WERI-Rb-1 (cell line): ENCODE measurements around the gene PNMA8C.
"Not testable (repeated sequence)": the region's sequence is repeated elsewhere in the genome, so short reads cannot be mapped to it uniquely, and the experiment has no call there.

Experiments used
- DNase-seq: peaks from one replicate; pipeline ENCODE4 v3.0.0-alpha.2; 2020
- H3K27ac ChIP-seq: fragments of 250-450 bp; sonication (Bioruptor Pico); 2 replicates; pipeline ENCODE4 v1.5.1; 2020; ENCODE audit warnings: mild to moderate bottlenecking, moderate library complexity
- H3K27me3 ChIP-seq: fragments of 250-450 bp; sonication (Bioruptor Pico); 2 replicates; pipeline ENCODE4 v1.5.1; 2021; ENCODE audit warnings: mild to moderate bottlenecking, low read depth, moderate library complexity; ENCODE audit not compliant: insufficient read depth, severe bottlenecking
- H3K36me3 ChIP-seq: fragments of 250-450 bp; sonication (Bioruptor Pico); 2 replicates; pipeline ENCODE4 v1.5.1; 2020; ENCODE audit warnings: mild to moderate bottlenecking, moderate library complexity
- H3K4me3 ChIP-seq: 2 replicates; pipeline ENCODE4 v1.5.1; 2011; ENCODE audit warnings: low read depth, mild to moderate bottlenecking, control low read depth, low read length
- H3K9me3 ChIP-seq: fragments of 250-450 bp; sonication (Bioruptor Pico); 2 replicates; pipeline ENCODE4 v1.5.1; 2021; ENCODE audit warnings: mild to moderate bottlenecking, moderate library complexity; ENCODE audit not compliant: severe bottlenecking
- TF ChIP-seq, protein P1 (sequence below): IDR thresholded peaks from 2 replicates; pipeline ENCODE4 v1.5.1; 2011; ENCODE audit warnings: low read depth, mild to moderate bottlenecking, control low read depth, inconsistent platforms, low read length

The PNMA8C gene

DNA sequence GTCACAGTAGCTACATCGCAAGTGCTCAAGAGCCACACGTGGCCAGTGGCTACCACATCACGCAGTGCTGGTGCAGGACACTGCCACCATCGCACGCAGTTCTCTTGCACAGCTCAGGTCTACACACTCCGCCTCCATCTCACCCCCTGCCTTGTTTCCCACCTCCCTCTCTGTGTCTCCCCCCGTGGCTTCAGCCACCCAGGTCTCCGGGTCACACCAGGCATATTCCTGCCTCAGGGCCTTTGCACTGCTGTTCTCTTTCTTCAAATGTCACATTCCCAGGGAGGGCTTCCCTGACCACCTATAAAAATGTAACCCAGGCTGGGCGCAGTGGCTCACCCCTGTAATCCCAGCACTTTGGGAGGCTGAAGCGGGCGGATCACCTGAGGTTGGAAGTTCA is 26.0 kb downstream of the PNMA8C start:
- TF ChIP-seq, protein P1, sequence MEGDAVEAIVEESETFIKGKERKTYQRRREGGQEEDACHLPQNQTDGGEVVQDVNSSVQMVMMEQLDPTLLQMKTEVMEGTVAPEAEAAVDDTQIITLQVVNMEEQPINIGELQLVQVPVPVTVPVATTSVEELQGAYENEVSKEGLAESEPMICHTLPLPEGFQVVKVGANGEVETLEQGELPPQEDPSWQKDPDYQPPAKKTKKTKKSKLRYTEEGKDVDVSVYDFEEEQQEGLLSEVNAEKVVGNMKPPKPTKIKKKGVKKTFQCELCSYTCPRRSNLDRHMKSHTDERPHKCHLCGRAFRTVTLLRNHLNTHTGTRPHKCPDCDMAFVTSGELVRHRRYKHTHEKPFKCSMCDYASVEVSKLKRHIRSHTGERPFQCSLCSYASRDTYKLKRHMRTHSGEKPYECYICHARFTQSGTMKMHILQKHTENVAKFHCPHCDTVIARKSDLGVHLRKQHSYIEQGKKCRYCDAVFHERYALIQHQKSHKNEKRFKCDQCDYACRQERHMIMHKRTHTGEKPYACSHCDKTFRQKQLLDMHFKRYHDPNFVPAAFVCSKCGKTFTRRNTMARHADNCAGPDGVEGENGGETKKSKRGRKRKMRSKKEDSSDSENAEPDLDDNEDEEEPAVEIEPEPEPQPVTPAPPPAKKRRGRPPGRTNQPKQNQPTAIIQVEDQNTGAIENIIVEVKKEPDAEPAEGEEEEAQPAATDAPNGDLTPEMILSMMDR = no peak
- H3K27ac ChIP-seq = no peak overlapping the region
- no peaks in the 10 kb centered on the region for H3K27me3 ChIP-seq
- no peak overlapping the region for H3K4me3 ChIP-seq
- no peaks in the 10 kb centered on the region for H3K9me3 ChIP-seq
- no peaks in the 10 kb centered on the region for H3K36me3 ChIP-seq
- no peak for DNase-seq

DNA sequence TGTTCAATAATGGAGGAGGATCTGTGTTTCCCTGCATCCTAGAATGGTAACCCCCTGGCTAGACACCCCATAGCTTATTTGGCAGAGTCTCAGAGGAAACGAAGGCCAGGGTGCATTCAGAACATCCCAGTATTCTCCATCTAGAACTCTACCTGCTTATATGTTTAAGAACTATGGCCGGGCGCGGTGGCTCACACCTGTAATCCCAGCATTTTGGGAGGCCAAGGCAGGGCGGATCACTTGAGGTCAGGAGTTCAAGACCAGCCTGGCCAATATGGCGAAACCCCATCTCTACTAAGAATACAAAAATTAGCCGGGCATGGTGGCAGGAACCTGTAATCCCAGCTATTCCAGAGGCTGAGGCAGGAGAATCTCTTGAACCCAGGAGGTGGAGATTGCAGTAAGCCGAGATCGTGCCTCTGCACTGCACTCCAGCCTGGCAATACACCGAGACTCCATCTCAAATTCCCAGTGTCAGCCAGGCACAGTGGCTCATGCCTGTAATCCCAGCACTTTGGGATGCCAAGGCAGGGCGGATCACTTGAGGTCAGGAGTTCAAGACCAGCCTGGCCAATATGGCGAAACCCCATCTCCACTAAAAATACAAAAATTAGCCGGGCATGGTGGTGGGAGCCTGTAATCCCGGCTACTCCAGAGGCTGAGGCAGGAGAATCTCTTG is 30.8 kb downstream of the PNMA8C start:
- H3K4me3 ChIP-seq, H3K27ac ChIP-seq, DNase-seq, H3K36me3 ChIP-seq, H3K27me3 ChIP-seq, H3K9me3 ChIP-seq: not testable (repeated sequence)

DNA sequence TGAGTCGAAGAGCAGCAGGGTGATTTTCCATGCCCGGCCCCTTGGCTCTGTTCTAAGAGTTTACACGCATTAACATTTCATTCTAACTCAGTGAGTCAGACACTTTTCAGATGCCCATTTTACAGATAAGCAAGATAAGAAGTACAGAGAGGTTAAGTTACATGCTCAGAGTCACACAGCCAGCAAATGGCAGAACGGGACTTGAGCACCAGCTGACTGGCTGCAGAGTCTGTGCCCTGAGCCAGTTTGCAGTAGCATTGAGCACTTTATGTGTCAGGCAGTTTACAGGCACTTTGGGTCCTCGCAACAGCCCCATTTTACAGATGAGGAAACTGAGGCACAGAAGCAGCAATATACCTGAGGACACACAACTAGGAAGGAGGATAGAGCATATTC is 34.3 kb downstream of the PNMA8C start:
- Histone ChIP-seq H3K27me3 (no peaks in the 10 kb centered on the region), H3K9me3 (no peaks in the 10 kb centered on the region), H3K27ac (no peak overlapping the region), H3K4me3 (no peak overlapping the region), H3K36me3 (peaks cover 35% of the 10 kb centered on the region)
- DNase-seq = no peak
- TF ChIP-seq, protein P1 = no peak

DNA sequence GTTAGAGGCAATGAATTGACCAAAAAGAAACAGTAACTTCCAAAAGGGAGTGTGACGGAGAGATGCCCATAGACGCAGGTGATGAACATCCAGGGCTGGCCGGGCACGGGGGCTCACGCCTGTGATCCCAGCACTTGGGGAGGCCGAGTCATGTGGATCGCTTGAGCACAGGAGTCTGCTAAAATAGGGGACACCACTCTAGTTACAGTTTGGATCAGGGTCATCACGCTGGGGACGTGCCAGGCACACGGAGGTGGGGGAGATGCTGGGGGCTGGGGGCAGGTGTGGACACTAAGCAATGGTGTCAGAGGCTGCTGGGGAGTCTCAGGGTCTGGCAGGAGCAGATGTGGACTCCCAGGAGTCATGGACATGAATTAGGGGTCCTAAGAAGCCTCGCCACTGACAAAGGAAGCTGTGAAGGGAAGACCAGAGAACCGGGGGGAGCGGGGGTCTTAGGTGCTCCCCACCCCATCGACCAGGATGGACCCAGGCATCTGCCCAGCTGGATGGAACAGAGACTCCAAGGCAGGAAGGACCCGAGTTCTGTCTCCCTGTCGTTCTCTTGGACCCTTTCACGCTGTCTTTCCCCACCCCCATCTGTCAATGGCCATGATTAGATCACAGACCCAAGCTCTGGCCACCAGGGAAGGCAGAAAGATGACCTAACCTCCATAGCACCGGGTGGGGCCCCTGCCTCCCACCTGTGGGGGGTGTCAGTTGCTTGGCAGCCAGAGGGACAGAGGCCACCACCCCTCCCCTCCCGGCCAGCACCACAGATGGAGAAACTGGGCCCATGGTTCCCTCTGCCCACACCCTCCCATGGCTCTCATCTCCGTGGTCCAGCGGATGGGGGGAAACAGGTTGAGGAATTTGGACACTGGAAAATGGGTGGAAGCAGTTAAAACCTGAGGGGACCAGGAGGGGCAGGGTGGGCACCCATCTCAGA is 35.0 kb downstream of the PNMA8C start:
- no peak for DNase-seq
- Histone ChIP-seq H3K4me3 (no peak overlapping the region), H3K36me3 (peaks cover 42% of the 10 kb centered on the region), H3K27ac (no peak overlapping the region), H3K9me3 (no peaks in the 10 kb centered on the region), H3K27me3 (no peaks in the 10 kb centered on the region)
- TF ChIP-seq, protein P1 = no peak

DNA sequence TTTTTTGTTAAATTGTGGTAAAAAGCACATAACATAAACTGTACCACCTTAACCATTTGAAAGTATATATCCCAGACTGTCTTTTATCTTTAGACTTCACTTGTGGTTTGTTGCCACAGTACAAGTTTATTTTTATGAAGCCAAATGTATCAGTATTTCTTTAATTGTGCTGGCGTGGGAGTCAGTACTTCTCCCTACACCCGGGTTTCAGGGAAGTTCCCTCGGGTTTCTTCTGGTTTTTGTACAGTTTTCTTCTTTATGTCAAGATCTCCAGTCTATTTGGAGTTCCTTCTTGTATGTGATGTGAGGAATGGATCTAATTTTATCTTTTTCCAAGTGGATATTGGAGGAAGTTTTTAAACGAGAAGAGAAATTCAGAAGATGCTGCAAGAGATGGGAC is 35.9 kb downstream of the PNMA8C start:
- no peaks in the 10 kb centered on the region for H3K27me3 ChIP-seq
- H3K27ac ChIP-seq = no peak overlapping the region
- H3K36me3 ChIP-seq = peaks cover 51% of the 10 kb centered on the region
- TF ChIP-seq, protein P1 = no peak
- no peak for DNase-seq
- no peak overlapping the region for H3K4me3 ChIP-seq
- H3K9me3 ChIP-seq = no peaks in the 10 kb centered on the region

DNA sequence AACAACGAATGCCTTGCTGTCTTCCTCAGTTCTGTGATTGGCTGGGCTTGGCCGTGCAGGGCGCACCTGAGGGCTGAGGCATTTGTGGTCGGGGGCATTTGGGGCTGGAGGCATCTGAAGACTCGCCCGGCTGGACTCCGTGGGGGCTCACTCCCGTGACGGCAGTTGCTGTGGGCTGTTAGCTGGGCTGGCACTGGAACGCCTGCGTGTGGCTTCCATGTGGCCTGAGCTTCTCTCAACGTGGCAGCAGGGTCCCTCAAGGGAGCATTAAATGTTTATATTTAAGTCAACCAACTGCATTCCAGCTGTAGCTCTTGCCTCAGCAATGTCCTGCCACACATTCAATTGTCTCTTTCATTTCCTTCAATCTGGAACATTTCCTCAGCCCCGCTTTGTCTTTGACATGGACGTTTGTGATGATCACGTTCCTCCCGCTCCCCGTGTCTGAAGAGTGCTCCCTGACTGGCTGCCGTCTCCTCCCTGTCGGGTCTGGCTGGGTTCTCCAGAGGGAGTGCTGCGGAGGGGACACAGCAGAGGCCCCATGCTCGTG is 36.4 kb downstream of the PNMA8C start:
- TF ChIP-seq, protein P1 = no peak
- Histone ChIP-seq H3K27ac (no peak overlapping the region), H3K36me3 (peaks cover 56% of the 10 kb centered on the region), H3K9me3 (no peaks in the 10 kb centered on the region), H3K4me3 (no peak overlapping the region), H3K27me3 (no peaks in the 10 kb centered on the region)
- DNase-seq = no peak
